Neuronal stem cell (in vitro differentiated cells): ENCODE measurements around the gene BBS12. TPM values are rescaled to one million over a fixed set of nuclear protein-coding genes. Genes with fewer than 3 reads are reported as not detected.

Source experiments
- DNase-seq: peaks from one replicate; pipeline ENCODE4 v3.0.0-alpha.2; 2013; ENCODE audit warnings: low spot score
- H2AFZ ChIP-seq: one replicate; pipeline ENCODE4 v1.6.1; 2013; ENCODE audit warnings: mild to moderate bottlenecking, low read length, inconsistent platforms
- H2AK5ac ChIP-seq: 2 replicates; pipeline ENCODE4 v1.6.1; 2013; ENCODE audit warnings: low read depth, mild to moderate bottlenecking, inconsistent platforms, low read length, moderate library complexity, mixed read lengths
- H2BK120ac ChIP-seq: 2 replicates; pipeline ENCODE4 v1.6.1; 2013; ENCODE audit warnings: low read depth, mild to moderate bottlenecking, inconsistent platforms, low read length, moderate library complexity, mixed read lengths
- H2BK12ac ChIP-seq: one replicate; pipeline ENCODE4 v1.6.1; 2013; ENCODE audit warnings: low read length, inconsistent platforms
- H2BK15ac ChIP-seq: 2 replicates; pipeline ENCODE4 v1.6.1; 2013; ENCODE audit warnings: mild to moderate bottlenecking, low read length, inconsistent platforms, mixed read lengths
- H2BK5ac ChIP-seq: one replicate; pipeline ENCODE4 v1.6.1; 2013; ENCODE audit warnings: inconsistent platforms, mild to moderate bottlenecking, low read length, moderate library complexity
- H3K14ac ChIP-seq: one replicate; pipeline ENCODE4 v1.6.1; 2013; ENCODE audit warnings: low read length, inconsistent platforms
- H3K18ac ChIP-seq: 2 replicates; pipeline ENCODE4 v1.6.1; 2013; ENCODE audit warnings: low read length, inconsistent platforms
- H3K23ac ChIP-seq: 2 replicates; pipeline ENCODE4 v1.6.1; 2013; ENCODE audit warnings: low read depth, mild to moderate bottlenecking, mixed read lengths, low read length, inconsistent platforms; ENCODE audit not compliant: poor library complexity
- H3K27ac ChIP-seq: replicated peaks from 3 replicates; pipeline ENCODE4 v1.5.1; 2013; ENCODE audit warnings: low read length, inconsistent platforms
- H3K27me3 ChIP-seq, 3 experiments: 2 replicates each; pipeline ENCODE4 v1.6.1; 2013; ENCODE audit warnings: low read length in 3 of 3, mild to moderate bottlenecking in 2 of 3, inconsistent platforms in 1 of 3, low read depth in 1 of 3, mixed read lengths in 1 of 3, moderate library complexity in 1 of 3; ENCODE audit not compliant: control insufficient read depth in 3 of 3, insufficient read depth in 3 of 3
- H3K36me3 ChIP-seq, 2 donors: replicated peaks in 1 of 2; 2 replicates each; pipeline ENCODE4 v1.6.1; 2013; ENCODE audit warnings: low read length in 2 of 2; ENCODE audit not compliant: control insufficient read depth in 2 of 2, insufficient read depth in 2 of 2
- H3K4ac ChIP-seq: 2 replicates; pipeline ENCODE4 v1.6.1; 2013; ENCODE audit warnings: inconsistent platforms, mild to moderate bottlenecking, low read length, moderate library complexity
- H3K4me1 ChIP-seq, 2 donors: 1 replicate in 1 of 2; 2 replicates in 1 of 2; pipeline ENCODE4 v1.6.1; 2013; ENCODE audit warnings: low read length in 2 of 2, low read depth in 1 of 2; ENCODE audit not compliant: control insufficient read depth in 2 of 2, insufficient read depth in 1 of 2
- H3K4me2 ChIP-seq: one replicate; pipeline ENCODE4 v1.6.1; 2013; ENCODE audit warnings: mild to moderate bottlenecking, low read length, inconsistent platforms; ENCODE audit not compliant: insufficient read depth, poor library complexity, severe bottlenecking
- H3K4me3 ChIP-seq, 2 donors: 2 replicates each; pipeline ENCODE4 v1.5.1; 2013; ENCODE audit warnings: low read length in 2 of 2, mild to moderate bottlenecking in 2 of 2, inconsistent platforms in 1 of 2, moderate library complexity in 1 of 2
- H3K79me1 ChIP-seq: one replicate; pipeline ENCODE4 v1.6.1; 2013; ENCODE audit warnings: low read depth, mild to moderate bottlenecking, inconsistent platforms, low read length, moderate library complexity
- H3K9ac ChIP-seq: one replicate; pipeline ENCODE4 v1.6.1; 2013; ENCODE audit warnings: mild to moderate bottlenecking, low read depth, low read length, inconsistent platforms; ENCODE audit not compliant: poor library complexity
- H3K9me3 ChIP-seq, 2 donors: replicated peaks in 1 of 2; 2 replicates each; pipeline versions ENCODE3 to v1.6.1; 2013; ENCODE audit warnings: low read length in 2 of 2, mild to moderate bottlenecking in 2 of 2, inconsistent platforms in 1 of 2, low read depth in 1 of 2, mixed read lengths in 1 of 2, moderate library complexity in 1 of 2; ENCODE audit not compliant: control insufficient read depth in 2 of 2, insufficient read depth in 1 of 2
- H4K8ac ChIP-seq: one replicate; pipeline ENCODE4 v1.6.1; 2013; ENCODE audit warnings: low read depth, mild to moderate bottlenecking, inconsistent platforms, low read length, moderate library complexity
- H4K91ac ChIP-seq: one replicate; pipeline ENCODE4 v1.6.1; 2013; ENCODE audit warnings: low read length, low read depth, mild to moderate bottlenecking, inconsistent platforms; ENCODE audit not compliant: poor library complexity
- WGBS, 2 donors: extraction: QIAGEN DNeasy Blood & Tissue Kit; methylation state at CpG; one replicate each; pipeline ENCODE4 v1.1.7; 2013; ENCODE audit warnings: missing lambda C conversion rate in 2 of 2, mixed read lengths in 1 of 2; ENCODE audit not compliant: insufficient read length in 2 of 2, insufficient replicate concordance in 1 of 2; ENCODE audit errors: extremely low coverage in 2 of 2; 5-methylcytosine and 5-hydroxymethylcytosine counted together
- polyA plus RNA-seq, 2 experiments: library from polyadenylated mRNA; stranded (reverse); fragments of 200-250 nt; gene quantifications; one replicate each; pipeline ENCODE4 v1.2.3, GENCODE V29; 2013

The BBS12 gene
- polyA plus RNA-seq (2013, experiment 1 of 2), result 3.9 TPM
- polyA plus RNA-seq (2013, experiment 2 of 2), result 3.9 TPM

DNA sequence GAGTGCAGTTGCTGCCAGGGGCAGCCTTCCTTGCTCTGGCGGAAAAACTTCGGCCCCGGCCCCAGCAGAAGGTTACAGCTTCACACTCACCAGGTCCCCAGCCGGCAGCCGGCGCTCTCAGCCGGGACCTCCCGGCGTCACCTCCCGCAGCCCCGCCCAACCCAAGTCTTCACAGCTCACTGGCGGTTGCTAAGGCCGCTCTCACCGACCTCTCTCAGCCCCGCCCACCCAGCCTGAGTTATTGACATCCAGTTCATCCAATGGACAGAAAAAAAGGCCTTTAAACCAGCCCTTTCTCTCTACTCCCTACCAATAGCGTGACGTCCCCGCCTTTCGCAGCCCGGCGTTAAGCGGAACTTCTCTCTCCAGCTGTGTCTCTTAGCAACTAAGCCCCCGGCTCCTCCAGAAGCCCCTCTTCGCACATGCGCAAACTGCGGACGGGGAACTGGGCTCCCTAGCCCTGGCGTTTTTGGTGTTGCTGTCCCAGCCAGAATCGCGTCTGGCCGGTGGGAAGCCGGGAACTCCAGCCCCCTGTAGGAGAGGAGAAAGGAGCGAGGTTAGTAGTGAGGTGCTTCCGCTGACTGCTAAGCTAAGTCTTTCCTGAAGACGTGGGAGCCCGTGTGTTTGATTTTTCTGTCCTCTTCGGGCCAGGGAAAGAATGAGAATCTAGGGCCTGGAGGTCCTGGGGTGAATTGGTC is at the start of gene BBS12:
TSS of gene BBS12 (plus strand) at position 376 of the 698 bp plus-strand sequence. CDS start 9,189 bp downstream, outside the sequence.
- H4K8ac ChIP-seq, result no peak within 1 kb of the TSS
- H2BK15ac ChIP-seq, result no peak within 1 kb of the TSS
- H2BK120ac ChIP-seq, result no peak within 1 kb of the TSS
- H2BK12ac ChIP-seq, result no peak within 1 kb of the TSS
- H3K4me1 ChIP-seq, result peaks cover 0 to 7% of the 10 kb centered on the region in 2 donors
- H3K18ac ChIP-seq, result peak within 1 kb of the TSS; percentile 20
- H3K27ac ChIP-seq, result peak within 1 kb of the TSS; percentile 54
- no peaks in the 10 kb centered on the region for H3K79me1 ChIP-seq
- peaks cover 2% of the 10 kb centered on the region in 2 donors for H3K9me3 ChIP-seq
- peak within 1 kb of the TSS; percentile 90 for H2AFZ ChIP-seq
- H3K23ac ChIP-seq, result no peak within 1 kb of the TSS
- H3K4ac ChIP-seq, result no peak within 1 kb of the TSS
- H4K91ac ChIP-seq, result no peak within 1 kb of the TSS
- WGBS, 2 donors, result no CpG with 5 or more reads among the region's 37 CpGs
- no peak within 1 kb of the TSS for H2BK5ac ChIP-seq
- H2AK5ac ChIP-seq, result no peak within 1 kb of the TSS
- H3K4me3 ChIP-seq, result peak within 1 kb of the TSS; percentile 63 to 75
- peak; percentile 100 for DNase-seq
- H3K4me2 ChIP-seq, result peak within 1 kb of the TSS; percentile 62
- H3K36me3 ChIP-seq, result no peaks in the 10 kb centered on the region
- no peak within 1 kb of the TSS for H3K14ac ChIP-seq
- H3K27me3 ChIP-seq, result no peaks in the 10 kb centered on the region
- peak within 1 kb of the TSS; percentile 78 for H3K9ac ChIP-seq

GRCh38 chr4:122686691-122687090 is 45.8 kb upstream of the BBS12 start:
- no CpG with 5 or more reads among the region's 2 CpGs for WGBS, 2 donors

DNA sequence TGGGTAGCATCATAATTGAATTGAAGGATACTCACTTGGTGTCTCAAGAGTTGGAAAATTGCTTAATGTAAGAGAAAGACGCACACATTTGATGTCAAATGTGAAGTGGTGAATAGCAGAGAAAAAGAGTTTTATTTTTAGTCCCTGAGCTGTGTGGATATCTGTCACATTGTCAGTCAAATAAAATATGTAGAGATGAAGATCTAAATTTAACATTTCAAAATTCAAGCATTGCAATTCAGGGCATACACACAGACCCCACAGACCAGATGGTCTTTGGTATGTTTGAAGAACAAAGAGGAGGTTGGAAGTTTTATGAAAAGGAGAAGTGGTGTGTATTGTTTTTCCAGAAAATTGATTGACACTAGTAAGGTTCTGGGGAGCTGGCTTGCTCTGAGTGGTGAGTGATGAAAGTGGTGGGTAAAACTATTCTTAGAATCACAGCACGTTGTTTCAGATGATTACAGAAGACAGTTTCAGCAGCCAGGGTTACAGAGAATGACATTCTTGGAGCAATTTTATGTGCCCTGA is 44.9 kb upstream of the BBS12 start:
- Histone ChIP-seq H3K4me1 (peaks cover 3 to 5% of the 10 kb centered on the region in 2 donors), H3K4ac (no peak overlapping the region), H2AK5ac (no peak overlapping the region), H3K4me3 (no peak overlapping the region), H3K23ac (no peak overlapping the region), H3K79me1 (no peaks in the 10 kb centered on the region), H3K4me2 (no peak overlapping the region), H2AFZ (peak overlapping the region; percentile 48), H2BK15ac (no peak overlapping the region), H3K14ac (no peak overlapping the region), H3K27ac (no peak overlapping the region), H4K8ac (no peak overlapping the region), H2BK5ac (no peak overlapping the region), H3K9ac (no peak overlapping the region), H2BK12ac (no peak overlapping the region), H3K18ac (no peak overlapping the region), H4K91ac (no peak overlapping the region), H3K36me3 (no peaks in the 10 kb centered on the region), H2BK120ac (no peak overlapping the region), H3K27me3 (no peaks in the 10 kb centered on the region), H3K9me3 (no peaks in the 10 kb centered on the region)
- no CpG with 5 or more reads among the region's 2 CpGs for WGBS, 2 donors
- no peak for DNase-seq

More at GRCh38 chr4:122686691-122687090, 45.8 kb upstream of the BBS12 start:
- H2AFZ ChIP-seq, result no peak overlapping the region
- no peaks in the 10 kb centered on the region for H3K36me3 ChIP-seq
- no peak overlapping the region for H4K91ac ChIP-seq
- DNase-seq, result no peak
- H2BK5ac ChIP-seq, result no peak overlapping the region
- H3K27me3 ChIP-seq, result no peaks in the 10 kb centered on the region
- peaks cover 1 to 2% of the 10 kb centered on the region in 2 donors for H3K9me3 ChIP-seq
- H3K79me1 ChIP-seq, result no peaks in the 10 kb centered on the region
- no peak overlapping the region for H4K8ac ChIP-seq
- H3K18ac ChIP-seq, result no peak overlapping the region
- no peak overlapping the region for H3K23ac ChIP-seq
- H3K9ac ChIP-seq, result no peak overlapping the region
- no peak overlapping the region for H3K4me2 ChIP-seq
- H2AK5ac ChIP-seq, result no peak overlapping the region
- H3K4ac ChIP-seq, result no peak overlapping the region
- no peak overlapping the region for H3K27ac ChIP-seq
- H3K4me1 ChIP-seq, result peaks cover 3 to 5% of the 10 kb centered on the region in 2 donors
- no peak overlapping the region for H2BK12ac ChIP-seq
- H3K4me3 ChIP-seq, result no peak overlapping the region
- H2BK120ac ChIP-seq, result no peak overlapping the region
- H3K14ac ChIP-seq, result no peak overlapping the region
- H2BK15ac ChIP-seq, result no peak overlapping the region

- H2BK15ac ChIP-seq, result no peak overlapping the region
- H3K36me3 ChIP-seq, result no peaks in the 10 kb centered on the region
- no peak overlapping the region for H3K27ac ChIP-seq
- no peaks in the 10 kb centered on the region for H3K9me3 ChIP-seq
- no peaks in the 10 kb centered on the region for H3K79me1 ChIP-seq
- H2AK5ac ChIP-seq, result no peak overlapping the region
- no peak overlapping the region for H2BK5ac ChIP-seq
- H3K9ac ChIP-seq, result no peak overlapping the region
- no peak overlapping the region for H3K4me3 ChIP-seq
- H3K23ac ChIP-seq, result no peak overlapping the region
- no peak overlapping the region for H4K8ac ChIP-seq
- H3K4me2 ChIP-seq, result no peak overlapping the region
- H2AFZ ChIP-seq, result peak overlapping the region; percentile 48
- no peaks in the 10 kb centered on the region for H3K27me3 ChIP-seq
- no peak overlapping the region for H2BK120ac ChIP-seq
- H3K18ac ChIP-seq, result no peak overlapping the region
- H2BK12ac ChIP-seq, result no peak overlapping the region
- H3K4me1 ChIP-seq, result peaks cover 3 to 5% of the 10 kb centered on the region in 2 donors
- whole genome bisulfite sequencing, 2 donors, result no CpG with 5 or more reads among the region's 9 CpGs
- DNase-seq, result no peak
- no peak overlapping the region for H3K14ac ChIP-seq
- no peak overlapping the region for H4K91ac ChIP-seq
- no peak overlapping the region for H3K4ac ChIP-seq
These were observed 43.9 kb upstream of the BBS12 start for GRCh38 chr4:122688529-122689140.
